Lung (tissue), 12 donors: ENCODE results near the gene BCAS3. TPM values are rescaled to one million over a fixed set of nuclear protein-coding genes. Genes with fewer than 3 reads are reported as not detected.

Source experiments
- ATAC-seq: fragments of 200-7000 bp; cut with Tn5 transposase; one replicate; pipeline ENCODE4 v1.9.1; 2020; ENCODE audit warnings: moderate number of reproducible peaks; ENCODE audit not compliant: insufficient read depth, low FRiP score
- DNase-seq, 3 donors: peaks; one replicate each; pipeline ENCODE4 v3.0.0-alpha.2; 2013 to 2017
- H3K27ac ChIP-seq, 2 donors: one replicate each; pipeline ENCODE4 v1.5.1; 2013; ENCODE audit warnings: mild to moderate bottlenecking in 2 of 2, moderate library complexity in 2 of 2, control low read depth in 1 of 2, inconsistent platforms in 1 of 2, low read depth in 1 of 2, low read length in 1 of 2
- H3K27me3 ChIP-seq, 3 donors: one replicate each; pipeline ENCODE4 v1.5.1; 2013; ENCODE audit warnings: low read length in 2 of 3; ENCODE audit not compliant: control insufficient read depth in 3 of 3, insufficient read depth in 3 of 3
- H3K36me3 ChIP-seq, 4 donors: one replicate each; pipeline ENCODE4 v1.5.1; 2013; ENCODE audit warnings: low read length in 4 of 4, mild to moderate bottlenecking in 1 of 4, moderate library complexity in 1 of 4; ENCODE audit not compliant: control insufficient read depth in 4 of 4, insufficient read depth in 4 of 4
- H3K4me1 ChIP-seq, 5 donors: one replicate each; pipeline ENCODE4 v1.5.1; 2013; ENCODE audit warnings: low read length in 5 of 5, mild to moderate bottlenecking in 2 of 5, moderate library complexity in 1 of 5; ENCODE audit not compliant: control insufficient read depth in 5 of 5, insufficient read depth in 5 of 5
- H3K4me3 ChIP-seq: one replicate; pipeline ENCODE4 v1.5.1; 2013; ENCODE audit warnings: mild to moderate bottlenecking, control low read depth, moderate library complexity
- H3K9ac ChIP-seq, 2 donors: one replicate each; pipeline ENCODE4 v1.5.1; 2013; ENCODE audit warnings: low read length in 2 of 2, control low read depth in 1 of 2; ENCODE audit not compliant: insufficient read depth in 1 of 2
- H3K9me3 ChIP-seq, 4 donors: one replicate each; pipeline ENCODE4 v1.5.1; 2013; ENCODE audit warnings: low read length in 3 of 4, mild to moderate bottlenecking in 1 of 4, moderate library complexity in 1 of 4; ENCODE audit not compliant: control insufficient read depth in 4 of 4, insufficient read depth in 3 of 4
- WGBS, 2 donors: extraction: QIAGEN DNeasy Blood & Tissue Kit; methylation state at CpG; one replicate each; pipeline ENCODE4 v1.1.7; 2013; 5-methylcytosine and 5-hydroxymethylcytosine counted together
- polyA plus RNA-seq, 2 donors: library from polyadenylated mRNA; stranded (reverse); fragments of 200-250 nt; gene quantifications; one replicate each; pipeline ENCODE4 v1.2.1, GENCODE V29; 2013
- total RNA-seq, 2 donors: library from RNA; depleted of rRNA in 1 of 2; stranded (reverse); fragments of >200 nt in 1 of 2; gene quantifications; one replicate each; pipeline ENCODE4 v1.2.1, GENCODE V29; 2014 to 2021
- TF ChIP-seq, protein P1 (sequence below): IDR thresholded peaks from 2 replicates; pipeline ENCODE4 v1.5.1; 2012; ENCODE audit warnings: mild to moderate bottlenecking; ENCODE audit errors: control extremely low read depth, extremely low read depth
- donor health status: control.
- donor health status: control.
- donor health status: Bipolar disorder and iron deficiency.
- donor health status: healthy.
- donor health status: DM: yes; HTN: yes; CAD: no.

Gene BCAS3
- total and polyA plus RNA-seq, 4 donors: 4.0 to 101 (median 20.3) TPM

DNA sequence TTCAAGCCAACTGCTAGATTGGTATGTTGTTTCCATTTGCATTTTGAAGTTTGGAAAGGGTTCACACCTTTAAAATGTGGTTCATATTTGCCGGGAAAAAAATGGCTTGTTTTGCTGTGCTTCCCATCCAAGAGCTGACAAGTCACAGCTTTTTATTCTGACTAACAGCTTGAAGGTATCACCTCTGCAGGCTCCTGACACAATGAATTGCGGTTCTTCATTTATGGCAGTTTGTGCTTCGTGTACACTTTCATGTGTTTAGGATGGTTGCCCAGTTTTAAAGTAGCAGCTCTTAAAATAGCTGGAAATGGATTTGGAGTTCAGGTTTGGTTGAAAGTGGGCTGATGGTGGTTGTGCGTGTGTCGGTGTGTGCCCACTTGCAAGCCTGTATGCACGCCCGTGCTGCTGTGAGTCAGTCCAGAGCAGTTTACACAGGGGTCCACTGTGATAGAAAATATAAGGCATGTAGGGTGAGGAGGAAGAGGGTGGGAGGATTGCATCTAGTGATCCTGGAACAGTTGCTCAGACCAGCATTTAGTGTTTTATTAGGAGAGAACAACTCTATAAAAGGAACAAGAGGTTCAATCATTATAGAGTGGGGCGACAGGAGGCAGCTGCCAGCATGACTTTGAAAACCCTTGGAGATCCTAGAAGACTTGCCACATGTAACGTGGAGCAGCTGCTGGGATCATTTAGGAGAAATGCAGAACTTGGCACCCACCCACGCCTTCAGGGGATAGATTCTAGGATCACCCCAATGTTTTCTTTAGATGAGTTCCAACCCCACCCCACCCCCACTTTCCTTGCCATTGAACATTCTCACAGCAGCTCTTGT lies 614.0 kb downstream of the BCAS3 start:
- DNase-seq (peak; percentile 92 to 98 (median 98)), ATAC-seq (peak; percentile 16)
- peaks cover 6 to 74% (median 25%) of the 10 kb centered on the region in 5 donors for H3K4me1 ChIP-seq
- no peaks in the 10 kb centered on the region for H3K27me3 ChIP-seq
- no peaks in the 10 kb centered on the region for H3K36me3 ChIP-seq
- H3K27ac ChIP-seq: peak overlapping the region in 1 of 2 donors; percentile 64
- H3K4me3 ChIP-seq: no peak overlapping the region
- TF ChIP-seq, protein P1, sequence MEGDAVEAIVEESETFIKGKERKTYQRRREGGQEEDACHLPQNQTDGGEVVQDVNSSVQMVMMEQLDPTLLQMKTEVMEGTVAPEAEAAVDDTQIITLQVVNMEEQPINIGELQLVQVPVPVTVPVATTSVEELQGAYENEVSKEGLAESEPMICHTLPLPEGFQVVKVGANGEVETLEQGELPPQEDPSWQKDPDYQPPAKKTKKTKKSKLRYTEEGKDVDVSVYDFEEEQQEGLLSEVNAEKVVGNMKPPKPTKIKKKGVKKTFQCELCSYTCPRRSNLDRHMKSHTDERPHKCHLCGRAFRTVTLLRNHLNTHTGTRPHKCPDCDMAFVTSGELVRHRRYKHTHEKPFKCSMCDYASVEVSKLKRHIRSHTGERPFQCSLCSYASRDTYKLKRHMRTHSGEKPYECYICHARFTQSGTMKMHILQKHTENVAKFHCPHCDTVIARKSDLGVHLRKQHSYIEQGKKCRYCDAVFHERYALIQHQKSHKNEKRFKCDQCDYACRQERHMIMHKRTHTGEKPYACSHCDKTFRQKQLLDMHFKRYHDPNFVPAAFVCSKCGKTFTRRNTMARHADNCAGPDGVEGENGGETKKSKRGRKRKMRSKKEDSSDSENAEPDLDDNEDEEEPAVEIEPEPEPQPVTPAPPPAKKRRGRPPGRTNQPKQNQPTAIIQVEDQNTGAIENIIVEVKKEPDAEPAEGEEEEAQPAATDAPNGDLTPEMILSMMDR: no peak
- WGBS, 2 donors: 59 to 75% methylated on average over 10 of the region's 10 CpGs
- H3K9me3 ChIP-seq: no peaks in the 10 kb centered on the region
- peak overlapping the region in 1 of 2 donors; percentile 52 for H3K9ac ChIP-seq

DNA sequence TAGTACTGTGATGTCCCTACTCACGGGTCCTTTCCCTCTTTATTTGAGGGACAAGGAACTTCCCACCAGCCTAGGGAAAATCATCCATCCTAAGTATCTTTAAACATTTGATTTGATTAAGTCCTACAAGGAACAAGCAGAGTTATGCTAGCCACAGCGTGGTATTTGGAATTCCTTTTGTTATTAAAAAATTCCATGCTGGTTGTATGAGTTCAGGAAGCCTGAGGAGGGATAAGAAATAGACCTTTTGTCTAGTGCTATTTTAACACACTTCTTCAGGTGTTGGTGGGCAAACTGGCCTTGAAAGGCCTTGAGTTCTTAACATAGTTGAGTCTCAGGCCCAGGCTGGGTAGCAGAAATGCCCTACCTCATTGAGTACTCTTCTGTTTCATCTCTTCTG lies 616.6 kb downstream of the BCAS3 start:
- no peaks in the 10 kb centered on the region for H3K36me3 ChIP-seq
- no peak for DNase-seq
- no peaks in the 10 kb centered on the region for H3K27me3 ChIP-seq
- no peak overlapping the region for H3K27ac ChIP-seq
- WGBS, 2 donors: 93 to 95% methylated on average over 2 of the region's 2 CpGs
- no peak overlapping the region for H3K4me3 ChIP-seq
- TF ChIP-seq, protein P1: no peak
- ATAC-seq: no peak
- H3K9ac ChIP-seq: no peak overlapping the region
- no peaks in the 10 kb centered on the region for H3K9me3 ChIP-seq
- peaks cover 6 to 62% (median 10%) of the 10 kb centered on the region in 5 donors for H3K4me1 ChIP-seq

- TF ChIP-seq, protein P1: no peak
- ATAC-seq: no peak
- no peak overlapping the region for H3K27ac ChIP-seq
Measured at GRCh38 chr17:61294777-61295176, 617.1 kb downstream of the BCAS3 start.

More at GRCh38 chr17:61294777-61295176, 617.1 kb downstream of the BCAS3 start:
- Histone ChIP-seq H3K27me3 (no peaks in the 10 kb centered on the region), H3K9ac (no peak overlapping the region), H3K9me3 (no peaks in the 10 kb centered on the region), H3K4me1 (peaks cover 6 to 61% (median 8%) of the 10 kb centered on the region in 5 donors), H3K36me3 (no peaks in the 10 kb centered on the region), H3K4me3 (no peak overlapping the region)
- 66 to 73% methylated on average over 3 of the region's 3 CpGs for WGBS, 2 donors
- peak in 2 of 3 donors; percentile 62 to 77 for DNase-seq
